IMR-90 (cell line): Measurements from ENCODE around the gene SMARCA2. TPM values are rescaled to one million over a fixed set of nuclear protein-coding genes. Genes with fewer than 3 reads are reported as not detected.

ENCODE experiments used
- ATAC-seq: fragments of 200-7000 bp; cut with Tn5 transposase; 2 replicates; pipeline ENCODE4 v1.9.1; 2020; ENCODE audit warnings: low read depth, mild to moderate bottlenecking, moderate library complexity
- BruUV-seq: library from RNA; stranded (reverse); fragments of 400-500 nt; replicated peaks from 2 replicates; lab custom pipeline; 2021; lab: Mats Ljungman, UMichigan
- CTCF ChIA-PET: fragments of 300-600 bp; formaldehyde crosslinking; extraction: SDS; loops from one replicate; lab custom pipeline; 2021; ENCODE audit warnings: antibody characterized with exemption; lab: Yijun Ruan, JAX
- POLR2A ChIA-PET: fragments of 300-600 bp; sonication (Branson Sonifier 250); formaldehyde crosslinking; loops from one replicate; lab custom pipeline; 2022; ENCODE audit warnings: antibody characterized with exemption; ENCODE audit not compliant: unreplicated experiment; lab: Charles Lee
- DNase-seq: peaks from one replicate; pipeline ENCODE4 v3.0.0; 2013
- H2AFZ ChIP-seq: replicated peaks from 2 replicates; pipeline ENCODE3; 2013; ENCODE audit warnings: low read length, mild to moderate bottlenecking; ENCODE audit not compliant: poor library complexity
- H2AK5ac ChIP-seq: 2 replicates; pipeline ENCODE4 v1.6.1; 2013; ENCODE audit warnings: low read depth, low read length, inconsistent platforms
- H2AK9ac ChIP-seq: replicated peaks from 2 replicates; pipeline ENCODE3; 2013; ENCODE audit warnings: mild to moderate bottlenecking, low read depth, low read length, moderate library complexity; ENCODE audit not compliant: poor library complexity
- H2BK120ac ChIP-seq: 2 replicates; pipeline ENCODE4 v1.6.1; 2013; ENCODE audit warnings: low read depth, low read length, inconsistent platforms
- H2BK15ac ChIP-seq: 3 replicates; pipeline ENCODE4 v1.6.1; 2013; ENCODE audit warnings: low read depth, low read length, inconsistent platforms
- H2BK20ac ChIP-seq: 2 replicates; pipeline ENCODE4 v1.6.1; 2013; ENCODE audit warnings: low read depth, mild to moderate bottlenecking, inconsistent platforms, low read length, moderate library complexity
- H2BK5ac ChIP-seq: 2 replicates; pipeline ENCODE4 v1.6.1; 2013; ENCODE audit warnings: mild to moderate bottlenecking, low read depth, low read length, inconsistent platforms; ENCODE audit not compliant: poor library complexity, severe bottlenecking
- H3K14ac ChIP-seq: replicated peaks from 2 replicates; pipeline ENCODE4 v1.6.1; 2013; ENCODE audit warnings: low read depth, low read length, inconsistent platforms
- H3K18ac ChIP-seq: 2 replicates; pipeline ENCODE4 v1.6.1; 2013; ENCODE audit warnings: low read depth, low read length, control low read depth
- H3K23ac ChIP-seq: 2 replicates; pipeline ENCODE4 v1.6.1; 2013; ENCODE audit warnings: low read depth, low read length, inconsistent platforms
- H3K27ac ChIP-seq: 2 replicates; pipeline ENCODE4 v1.5.1; 2013; ENCODE audit warnings: mild to moderate bottlenecking, control low read depth, low read length; ENCODE audit not compliant: insufficient read depth
- H3K27me3 ChIP-seq: 2 replicates; pipeline ENCODE4 v1.6.1; 2013; ENCODE audit warnings: low read length; ENCODE audit not compliant: control insufficient read depth, insufficient read depth
- H3K36me3 ChIP-seq: 2 replicates; pipeline ENCODE4 v1.6.1; 2013; ENCODE audit warnings: low read length, mixed read lengths; ENCODE audit not compliant: control insufficient read depth, insufficient read depth
- H3K4ac ChIP-seq: 2 replicates; pipeline ENCODE4 v1.6.1; 2013; ENCODE audit warnings: low read depth, low read length, inconsistent platforms
- H3K4me1 ChIP-seq: 2 replicates; pipeline ENCODE4 v1.6.1; 2013; ENCODE audit warnings: low read length, mixed read lengths; ENCODE audit not compliant: control insufficient read depth, insufficient read depth
- H3K4me2 ChIP-seq: 2 replicates; pipeline ENCODE4 v1.6.1; 2013; ENCODE audit warnings: low read depth, mild to moderate bottlenecking, control low read depth, low read length, moderate library complexity
- H3K4me3 ChIP-seq: 2 replicates; pipeline ENCODE4 v1.5.1; 2013; ENCODE audit warnings: low read depth, mild to moderate bottlenecking, control low read depth, low read length, moderate library complexity; ENCODE audit not compliant: insufficient read depth
- H3K56ac ChIP-seq: 2 replicates; pipeline ENCODE4 v1.6.1; 2013; ENCODE audit warnings: low read length, inconsistent platforms; ENCODE audit not compliant: insufficient read depth; ENCODE audit errors: extremely low read depth
- H3K79me1 ChIP-seq, 2 experiments: 2 replicates each; pipeline ENCODE4 v1.6.1; 2013; ENCODE audit warnings: low read length in 2 of 2, inconsistent platforms in 1 of 2, low read depth in 1 of 2
- H3K9ac ChIP-seq: 2 replicates; pipeline ENCODE4 v1.6.1; 2013; ENCODE audit warnings: low read depth, low read length, control low read depth
- H3K9me1 ChIP-seq: 2 replicates; pipeline ENCODE4 v1.6.1; 2013; ENCODE audit warnings: low read length, inconsistent platforms; ENCODE audit not compliant: insufficient read depth
- H3K9me3 ChIP-seq: 2 replicates; pipeline ENCODE4 v1.6.1; 2013; ENCODE audit warnings: low read length; ENCODE audit not compliant: control insufficient read depth, insufficient read depth
- H4K20me1 ChIP-seq: 2 replicates; pipeline ENCODE4 v1.6.1; 2013; ENCODE audit warnings: low read length, inconsistent platforms; ENCODE audit not compliant: insufficient read depth
- H4K5ac ChIP-seq: 2 replicates; pipeline ENCODE4 v1.6.1; 2013; ENCODE audit warnings: mild to moderate bottlenecking, low read depth, low read length, control low read depth
- H4K8ac ChIP-seq, 2 experiments: 2 replicates each; pipeline ENCODE4 v1.6.1; 2013; ENCODE audit warnings: low read depth in 2 of 2, low read length in 2 of 2, control low read depth in 1 of 2, inconsistent platforms in 1 of 2
- H4K91ac ChIP-seq: 2 replicates; pipeline ENCODE4 v1.6.1; 2013; ENCODE audit warnings: low read depth, low read length, inconsistent platforms; ENCODE audit not compliant: insufficient read depth
- BHLHE40 ChIP-seq: fragments of 150-350 bp; IDR thresholded peaks from 2 replicates; pipeline ENCODE4 v1.6.1; 2016; ENCODE audit warnings: mild to moderate bottlenecking, low read depth, low read length
- CEBPB ChIP-seq: IDR thresholded peaks from 2 replicates; pipeline ENCODE4 v1.6.1; 2012; ENCODE audit warnings: low read depth, low read length, improper control_type of control experiment
- CHD1 ChIP-seq: IDR thresholded peaks from 2 replicates; pipeline ENCODE4 v1.6.1; 2012; ENCODE audit warnings: low read depth, low read length, improper control_type of control experiment
- CTCF ChIP-seq: conservative IDR thresholded peaks from 2 replicates; pipeline ENCODE4 v1.5.1; 2012; ENCODE audit warnings: mild to moderate bottlenecking, low read depth, low read length, improper control_type of control experiment
- ELK1 ChIP-seq: fragments of 150-350 bp; IDR thresholded peaks from 2 replicates; pipeline ENCODE4 v1.6.1; 2016; ENCODE audit warnings: low read depth, mild to moderate bottlenecking, low read length, moderate library complexity, borderline replicate concordance
- FOS ChIP-seq: fragments of 150-350 bp; IDR thresholded peaks from 2 replicates; pipeline ENCODE4 v1.6.1; 2016; ENCODE audit warnings: low read depth, low read length
- MAZ ChIP-seq: IDR thresholded peaks from 2 replicates; pipeline ENCODE4 v1.6.1; 2012; ENCODE audit warnings: low read depth, mild to moderate bottlenecking, low read length, improper control_type of control experiment, moderate library complexity, borderline replicate concordance
- MXI1 ChIP-seq: IDR thresholded peaks from 2 replicates; pipeline ENCODE4 v1.6.1; 2012; ENCODE audit warnings: low read depth, mild to moderate bottlenecking, low read length, moderate library complexity, borderline replicate concordance
- NFE2L2 ChIP-seq: fragments of 150-350 bp; IDR thresholded peaks from 2 replicates; pipeline ENCODE4 v1.6.1; 2016; ENCODE audit warnings: low read depth, mild to moderate bottlenecking, low read length
- POLR2A ChIP-seq: IDR thresholded peaks from 2 replicates; pipeline ENCODE4 v1.6.1; 2012; ENCODE audit warnings: mild to moderate bottlenecking, low read depth, low read length
- RCOR1 ChIP-seq: IDR thresholded peaks from 2 replicates; pipeline ENCODE4 v1.6.1; 2012; ENCODE audit warnings: mild to moderate bottlenecking, low read length, improper control_type of control experiment; ENCODE audit not compliant: insufficient replicate concordance
- RFX5 ChIP-seq: IDR thresholded peaks from 2 replicates; pipeline ENCODE4 v1.8.0; 2012; ENCODE audit warnings: low read depth, mild to moderate bottlenecking, low read length, moderate library complexity
- SMC3 ChIP-seq: fragments of 150-350 bp; IDR thresholded peaks from 2 replicates; pipeline ENCODE4 v1.6.1; 2016; ENCODE audit warnings: low read depth, mild to moderate bottlenecking, antibody characterized with exemption, low read length, moderate library complexity
- USF2 ChIP-seq: fragments of 150-350 bp; IDR thresholded peaks from 2 replicates; pipeline ENCODE4 v1.6.1; 2017; ENCODE audit warnings: mild to moderate bottlenecking, antibody characterized with exemption, low read length, low read depth
- WGBS, 2 experiments: methylation state at CpG; one replicate each; pipeline versions ENCODE4 v1.1.5 to v1.1.7; 2013; ENCODE audit warnings: missing lambda C conversion rate in 2 of 2; ENCODE audit not compliant: insufficient read length in 1 of 2; ENCODE audit errors: extremely low coverage in 2 of 2; 5-methylcytosine and 5-hydroxymethylcytosine counted together
- dilution Hi-C: fragments of 300-500 bp; cut with HindIII; formaldehyde crosslinking; loops from one replicate; pipeline ENCODE4 v1.14.3; 2018; ENCODE audit warnings: low sequenced_read_pairs; ENCODE audit not compliant: unreplicated experiment
- in situ Hi-C: fragments of 300-500 bp; cut with MboI; formaldehyde crosslinking; loops from 3 replicates; pipeline ENCODE4 v1.14.3; 2019; ENCODE audit warnings: low sequenced_read_pairs, inconsistent platforms, mixed read lengths
- intact Hi-C: fragments of 100-400 bp; cut with micrococcal nuclease; formaldehyde crosslinking; loops from 2 replicates; pipeline ENCODE4 v1.10.0; 2022
- polyA plus RNA-seq, 3 experiments: library from polyadenylated mRNA; depleted of rRNA; stranded (reverse); fragments of >200 nt; gene quantifications; 2 replicates each; pipeline ENCODE4 v1.2.3, GENCODE V29; 2012; ENCODE audit warnings: low replicate concordance in 1 of 3
- total RNA-seq: library from RNA; depleted of rRNA; stranded (reverse); fragments of >200 nt; gene quantifications from 2 replicates; pipeline ENCODE4 v1.2.3, GENCODE V29; 2012

The SMARCA2 gene
- total and polyA plus RNA-seq, 2 of the 4 experiments (the other 2 are of a cell fraction) = 25.3 to 26.7 TPM

GRCh38 chr9:2039294-2040180 is 24.4 kb downstream of the SMARCA2 start:
- H3K4me2 ChIP-seq = no peak overlapping the region
- dilution Hi-C loops (no loop called here), in situ Hi-C loops (no loop called here), intact Hi-C loops (no loop called here)
- no peak overlapping the region for H2BK5ac ChIP-seq
- no peak overlapping the region for H3K9ac ChIP-seq
- no peak overlapping the region for H2BK15ac ChIP-seq
- H3K36me3 ChIP-seq = peaks cover 14% of the 10 kb centered on the region; the same call in 1 of the 2 replicates
- H3K4me1 ChIP-seq = no peaks in the 10 kb centered on the region
- no peak overlapping the region for H3K4ac ChIP-seq
- CTCF ChIA-PET = interaction anchor here (0.8 kb wide), 1 partner anchor 75 kb away, joined by 4 read pairs; no protein-coding TSS in a partner anchor
- H2BK20ac ChIP-seq = no peak overlapping the region
- no TSS peak for BruUV-seq
- H3K27ac ChIP-seq = no peak overlapping the region
- no peak overlapping the region for H2AK9ac ChIP-seq
- H3K23ac ChIP-seq = no peak overlapping the region
- H3K79me1 ChIP-seq = peaks cover 0 to 3% of the 10 kb centered on the region in 2 experiments; a peak in 2 of 4 replicates
- H4K5ac ChIP-seq = no peak overlapping the region
- H3K27me3 ChIP-seq = no peaks in the 10 kb centered on the region
- H3K9me3 ChIP-seq = no peaks in the 10 kb centered on the region
- POLR2A ChIA-PET = no interaction called here
- no peak overlapping the region for H4K91ac ChIP-seq
- H2AK5ac ChIP-seq = no peak overlapping the region
- H3K14ac ChIP-seq = no peak overlapping the region
- ATAC-seq = no peak
- H3K56ac ChIP-seq = no peak overlapping the region
- H2AFZ ChIP-seq = no peak overlapping the region
- 44% methylated on average over 9 of the region's 20 CpGs; no CpG with 5 or more reads in 1 of the 2 experiments for WGBS, 2 experiments
- H4K8ac ChIP-seq = no peak overlapping the region
- H3K18ac ChIP-seq = no peak overlapping the region
- no peaks in the 10 kb centered on the region for H4K20me1 ChIP-seq
- no peak for DNase-seq
- no peaks in the 10 kb centered on the region for H3K9me1 ChIP-seq
- H2BK120ac ChIP-seq = no peak overlapping the region
- no peak overlapping the region for H3K4me3 ChIP-seq
- TF ChIP-seq BHLHE40 (no peak), SMC3 (no peak), CHD1 (no peak), FOS (no peak), RCOR1 (no peak), NFE2L2 (no peak), CEBPB (no peak), CTCF (no peak), ELK1 (no peak), POLR2A (no peak), MAZ (no peak), MXI1 (no peak), RFX5 (no peak), USF2 (no peak)
